Liver (tissue), 3 donors: ENCODE measurements around the gene APOBEC2.

Source experiments
- CTCF ChIP-seq: fragments of 150-350 bp; IDR thresholded peaks from 2 replicates; pipeline ENCODE4 v1.5.1; 2017; ENCODE audit warnings: improper control_type of control experiment, low read depth, low read length; ENCODE audit not compliant: missing input control
- TAF1 ChIP-seq: conservative IDR thresholded peaks from 2 replicates; pipeline ENCODE4 v1.6.1; 2016; ENCODE audit warnings: antibody characterized with exemption, mild to moderate bottlenecking
- donor health status: healthy.
- donor health status: healthy.

DNA sequence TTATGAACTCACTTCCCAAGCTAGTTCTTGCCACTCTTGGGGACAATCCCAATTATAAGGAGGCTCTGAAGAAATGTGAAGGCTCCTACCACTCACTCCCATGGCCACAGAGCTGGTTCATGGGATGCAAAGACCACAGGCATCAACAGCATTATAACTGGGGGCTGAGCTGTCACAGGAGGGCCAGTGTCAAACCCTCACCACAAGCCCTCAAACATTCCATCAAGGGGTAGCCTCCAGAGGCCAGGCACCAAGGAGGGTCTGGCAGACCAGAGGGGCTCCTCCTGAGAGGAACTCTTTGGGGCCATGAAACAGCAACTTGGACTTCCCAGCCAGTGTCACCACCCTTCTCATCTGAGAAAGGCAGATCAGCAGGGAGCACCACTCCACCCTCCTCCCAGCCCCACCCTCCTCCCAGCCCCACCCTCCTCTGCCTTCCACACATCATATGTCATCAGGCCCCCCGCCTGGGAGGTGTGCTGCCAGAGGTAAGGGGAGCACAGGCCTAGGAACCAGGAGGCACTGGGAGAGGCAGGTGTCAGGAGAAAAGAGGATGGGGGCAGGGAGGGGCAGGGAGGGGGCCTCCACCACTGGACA is 12.0 kb upstream of the APOBEC2 start:
- no peak for TF ChIP-seq TAF1
- TF ChIP-seq CTCF = no peak
